AG09309 (cell line): ENCODE measurements around the gene PPP3CA.

Source experiments
- DNase-seq: peaks from one replicate; pipeline ENCODE4 v3.0.0-alpha.2; 2010; ENCODE audit warnings: low read depth
- H3K4me3 ChIP-seq: 2 replicates; pipeline ENCODE4 v1.5.1; 2011; ENCODE audit warnings: mild to moderate bottlenecking, low read depth, low read length, moderate library complexity; ENCODE audit not compliant: control insufficient read depth
- TF ChIP-seq, protein P1 (sequence below): IDR thresholded peaks from 2 replicates; pipeline ENCODE4 v1.5.1; 2011; ENCODE audit warnings: mild to moderate bottlenecking, low read depth, low read length, inconsistent platforms; ENCODE audit not compliant: insufficient read depth, control insufficient read depth; ENCODE audit errors: missing control alignments

The PPP3CA gene

DNA sequence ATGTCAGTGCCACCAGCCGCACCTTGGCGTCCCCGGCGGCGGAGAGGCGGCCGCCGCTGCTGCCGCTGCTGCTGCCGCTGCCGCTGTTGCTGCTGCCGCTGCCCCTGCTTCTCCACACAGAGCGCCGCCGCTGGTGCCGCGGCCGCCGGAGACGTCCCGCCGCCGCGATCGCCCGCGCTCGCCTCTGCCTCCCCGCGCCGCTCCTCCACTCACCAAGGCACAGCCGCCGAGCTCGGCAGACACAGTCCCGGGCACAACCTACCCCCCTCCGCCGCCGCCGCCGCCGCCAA lies at the start of gene PPP3CA:
Gene PPP3CA (minus strand): TSS at position 260 of the 290 bp plus-strand sequence.
- peak within 1 kb of the TSS; percentile 82 for H3K4me3 ChIP-seq
- DNase-seq = no peak
- TF ChIP-seq, protein P1, sequence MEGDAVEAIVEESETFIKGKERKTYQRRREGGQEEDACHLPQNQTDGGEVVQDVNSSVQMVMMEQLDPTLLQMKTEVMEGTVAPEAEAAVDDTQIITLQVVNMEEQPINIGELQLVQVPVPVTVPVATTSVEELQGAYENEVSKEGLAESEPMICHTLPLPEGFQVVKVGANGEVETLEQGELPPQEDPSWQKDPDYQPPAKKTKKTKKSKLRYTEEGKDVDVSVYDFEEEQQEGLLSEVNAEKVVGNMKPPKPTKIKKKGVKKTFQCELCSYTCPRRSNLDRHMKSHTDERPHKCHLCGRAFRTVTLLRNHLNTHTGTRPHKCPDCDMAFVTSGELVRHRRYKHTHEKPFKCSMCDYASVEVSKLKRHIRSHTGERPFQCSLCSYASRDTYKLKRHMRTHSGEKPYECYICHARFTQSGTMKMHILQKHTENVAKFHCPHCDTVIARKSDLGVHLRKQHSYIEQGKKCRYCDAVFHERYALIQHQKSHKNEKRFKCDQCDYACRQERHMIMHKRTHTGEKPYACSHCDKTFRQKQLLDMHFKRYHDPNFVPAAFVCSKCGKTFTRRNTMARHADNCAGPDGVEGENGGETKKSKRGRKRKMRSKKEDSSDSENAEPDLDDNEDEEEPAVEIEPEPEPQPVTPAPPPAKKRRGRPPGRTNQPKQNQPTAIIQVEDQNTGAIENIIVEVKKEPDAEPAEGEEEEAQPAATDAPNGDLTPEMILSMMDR = no peak

DNA sequence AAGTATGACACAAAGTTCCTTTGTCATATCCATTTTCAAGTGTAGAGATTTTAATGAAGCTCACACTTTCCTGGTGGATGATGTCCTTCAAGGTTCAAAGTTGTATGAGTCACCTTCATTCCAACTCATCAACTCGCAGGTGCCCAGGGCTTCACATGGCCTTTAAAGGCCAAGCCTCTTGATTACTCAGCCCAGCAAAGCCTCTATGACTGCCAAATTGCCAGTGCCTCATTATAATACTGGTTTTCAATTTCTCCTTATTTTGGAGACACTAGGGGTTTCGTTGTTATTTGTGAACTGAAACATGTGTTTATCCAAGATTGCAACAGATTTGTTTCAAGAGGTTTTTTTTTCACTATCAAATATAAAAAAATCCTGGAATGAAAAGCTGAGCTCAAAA lies 45.9 kb upstream of the PPP3CA start:
- TF ChIP-seq, protein P1 = no peak
- peak; percentile 13 for DNase-seq
- H3K4me3 ChIP-seq = no peak overlapping the region

DNA sequence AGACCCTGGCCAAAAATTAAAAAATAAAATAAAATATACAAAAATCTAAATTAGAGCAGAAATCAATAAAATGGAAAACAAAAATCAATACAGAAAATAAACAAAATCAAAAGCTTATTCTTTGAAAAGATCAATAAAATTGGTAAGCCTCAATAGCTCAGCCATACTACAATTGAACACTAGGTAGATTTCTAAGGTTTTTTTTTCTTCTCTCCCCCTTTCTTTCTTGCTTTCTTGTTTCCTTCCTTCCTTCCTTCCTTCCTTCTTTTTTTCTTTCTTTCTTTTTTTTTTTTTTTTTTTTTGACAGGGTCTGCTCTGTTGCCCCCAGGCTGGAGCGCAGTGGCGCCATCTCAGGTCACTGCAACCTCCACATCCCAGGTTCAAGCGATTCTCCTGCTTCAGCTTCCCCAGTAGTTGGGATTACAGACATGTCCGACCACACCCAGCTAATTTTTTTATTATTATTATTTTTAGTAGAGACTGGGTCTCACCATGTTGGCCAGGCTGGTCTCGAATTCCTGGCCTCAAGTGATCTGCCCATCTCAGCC lies 23.4 kb upstream of the PPP3CA start:
- H3K4me3 ChIP-seq = no peak overlapping the region
- TF ChIP-seq, protein P1 = no peak
- no peak for DNase-seq

DNA sequence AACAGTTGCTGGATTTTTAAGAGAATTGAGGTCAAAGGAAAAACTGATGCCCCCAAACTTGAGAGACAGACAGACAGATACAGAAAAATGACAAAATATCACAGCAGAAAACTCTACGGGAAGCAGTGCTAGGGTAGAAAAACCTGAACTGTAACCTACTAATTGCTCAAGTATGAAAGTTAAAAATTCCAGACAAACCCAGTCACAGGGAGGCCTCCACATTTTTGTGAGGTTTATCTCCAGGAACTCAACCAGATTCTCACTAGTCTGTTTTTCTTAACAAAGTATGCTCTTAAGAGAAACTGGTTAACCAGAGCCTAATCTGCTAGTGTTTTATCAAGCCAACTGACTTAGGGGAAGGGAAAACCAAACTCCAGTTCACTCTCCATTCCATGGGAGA lies 19.9 kb upstream of the PPP3CA start:
- TF ChIP-seq, protein P1 = no peak
- no peak overlapping the region for H3K4me3 ChIP-seq
- DNase-seq = peak; percentile 68

DNA sequence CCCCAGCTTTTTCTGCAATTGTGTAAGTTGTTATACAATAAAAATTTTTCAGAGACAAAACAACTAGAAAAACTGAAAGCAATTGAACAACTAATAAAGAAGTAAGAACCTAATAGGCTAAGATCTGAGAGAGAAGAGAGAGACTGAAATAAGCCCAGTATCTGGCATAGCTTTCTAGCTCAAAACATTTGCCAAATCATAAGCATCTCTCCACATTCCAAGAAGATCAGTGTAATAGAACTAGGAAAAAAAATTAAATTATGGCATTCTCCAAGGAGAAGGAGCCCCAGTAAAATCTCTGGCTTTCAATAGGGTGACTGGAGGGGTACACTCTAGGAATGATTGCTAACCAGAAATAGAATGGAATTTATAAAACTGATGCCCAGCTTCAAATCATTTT lies 19.0 kb upstream of the PPP3CA start:
- no peak for DNase-seq
- no peak overlapping the region for H3K4me3 ChIP-seq
- TF ChIP-seq, protein P1 = no peak

DNA sequence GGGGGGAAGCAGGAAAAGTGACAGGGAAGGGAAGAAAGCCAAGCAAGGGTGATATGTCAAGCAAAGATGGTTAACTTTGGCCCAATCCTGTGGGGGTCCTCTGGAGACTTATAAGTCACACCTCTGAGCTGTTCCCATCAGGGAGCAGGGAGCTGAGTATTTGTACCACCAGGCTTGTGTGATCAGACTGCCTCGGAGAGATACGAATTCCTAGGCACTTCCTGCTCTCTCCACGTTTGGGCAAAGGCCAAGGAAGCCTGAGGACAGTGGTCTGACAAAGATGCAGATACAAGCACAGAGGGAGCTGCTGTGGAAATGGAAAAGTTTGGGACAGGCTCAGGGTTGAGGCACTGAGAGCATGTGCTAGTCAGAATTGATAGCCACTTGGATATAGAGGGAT lies 10.4 kb upstream of the PPP3CA start:
- no peak for DNase-seq

More for the DNA sequence above, 10.4 kb upstream of the PPP3CA start:
- no peak overlapping the region for H3K4me3 ChIP-seq
- TF ChIP-seq, protein P1 = no peak
